Measurements from ENCODE around the gene BBS1.

BBS1 gene

GRCh38 chr11:66568124-66568916 is 57.9 kb downstream of the BBS1 start, which contains the start of gene CTSF:
Gene CTSF (minus strand): TSS chr11:66568606. CDS start chr11:66568486, 120 bp downstream.
- POLR2A ChIA-PET: interaction anchor here (0.6 to 1.1 kb wide), 2 partner anchors 22 to 102 kb away, joined by 3 to 4 read pairs; partner anchors contain the start of gene ZDHHC24
- Histone ChIP-seq H3K9me3 (ENCODE audit: control insufficient read depth, insufficient read depth, low read depth, low read length) (no peaks in the 10 kb centered on the region), H3K4me3 (ENCODE audit: low read depth, low read length) (no peak within 1 kb of the TSS), H3K4me1 (ENCODE audit: control insufficient read depth, insufficient read depth, low read length) (no peaks in the 10 kb centered on the region), H3K36me3 (ENCODE audit: control insufficient read depth in 2 of 2, insufficient read depth in 1 of 2, low read length in 2 of 2) (no peaks in the 10 kb centered on the region), H3K27ac (ENCODE audit: extremely low read depth, low read depth, low read length) (no peak within 1 kb of the TSS)
- CTCF ChIA-PET: interaction anchor here (0.6 to 1.1 kb wide), 2 partner anchors 110 to 160 kb away, joined by 3 to 4 read pairs; no protein-coding TSS in a partner anchor
- TF ChIP-seq ZNF777 (tag by site-specific recombination; IDR thresholded peaks at IDR 0.05; ENCODE audit: borderline replicate concordance): no peak
- no peak for TF ChIP-seq YY1 (tag by site-specific recombination; IDR thresholded peaks at IDR 0.05)
- TF ChIP-seq, protein P1, sequence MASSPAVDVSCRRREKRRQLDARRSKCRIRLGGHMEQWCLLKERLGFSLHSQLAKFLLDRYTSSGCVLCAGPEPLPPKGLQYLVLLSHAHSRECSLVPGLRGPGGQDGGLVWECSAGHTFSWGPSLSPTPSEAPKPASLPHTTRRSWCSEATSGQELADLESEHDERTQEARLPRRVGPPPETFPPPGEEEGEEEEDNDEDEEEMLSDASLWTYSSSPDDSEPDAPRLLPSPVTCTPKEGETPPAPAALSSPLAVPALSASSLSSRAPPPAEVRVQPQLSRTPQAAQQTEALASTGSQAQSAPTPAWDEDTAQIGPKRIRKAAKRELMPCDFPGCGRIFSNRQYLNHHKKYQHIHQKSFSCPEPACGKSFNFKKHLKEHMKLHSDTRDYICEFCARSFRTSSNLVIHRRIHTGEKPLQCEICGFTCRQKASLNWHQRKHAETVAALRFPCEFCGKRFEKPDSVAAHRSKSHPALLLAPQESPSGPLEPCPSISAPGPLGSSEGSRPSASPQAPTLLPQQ (tag by site-specific recombination; IDR thresholded peaks at IDR 0.05): no peak
- TF ChIP-seq, protein P2, sequence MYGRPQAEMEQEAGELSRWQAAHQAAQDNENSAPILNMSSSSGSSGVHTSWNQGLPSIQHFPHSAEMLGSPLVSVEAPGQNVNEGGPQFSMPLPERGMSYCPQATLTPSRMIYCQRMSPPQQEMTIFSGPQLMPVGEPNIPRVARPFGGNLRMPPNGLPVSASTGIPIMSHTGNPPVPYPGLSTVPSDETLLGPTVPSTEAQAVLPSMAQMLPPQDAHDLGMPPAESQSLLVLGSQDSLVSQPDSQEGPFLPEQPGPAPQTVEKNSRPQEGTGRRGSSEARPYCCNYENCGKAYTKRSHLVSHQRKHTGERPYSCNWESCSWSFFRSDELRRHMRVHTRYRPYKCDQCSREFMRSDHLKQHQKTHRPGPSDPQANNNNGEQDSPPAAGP (tag by site-specific recombination; IDR thresholded peaks at IDR 0.05): no peak
- no peak for TF ChIP-seq REPIN1 (tag by site-specific recombination; IDR thresholded peaks at IDR 0.05; ENCODE audit: low read depth)
- TF ChIP-seq, protein P3, sequence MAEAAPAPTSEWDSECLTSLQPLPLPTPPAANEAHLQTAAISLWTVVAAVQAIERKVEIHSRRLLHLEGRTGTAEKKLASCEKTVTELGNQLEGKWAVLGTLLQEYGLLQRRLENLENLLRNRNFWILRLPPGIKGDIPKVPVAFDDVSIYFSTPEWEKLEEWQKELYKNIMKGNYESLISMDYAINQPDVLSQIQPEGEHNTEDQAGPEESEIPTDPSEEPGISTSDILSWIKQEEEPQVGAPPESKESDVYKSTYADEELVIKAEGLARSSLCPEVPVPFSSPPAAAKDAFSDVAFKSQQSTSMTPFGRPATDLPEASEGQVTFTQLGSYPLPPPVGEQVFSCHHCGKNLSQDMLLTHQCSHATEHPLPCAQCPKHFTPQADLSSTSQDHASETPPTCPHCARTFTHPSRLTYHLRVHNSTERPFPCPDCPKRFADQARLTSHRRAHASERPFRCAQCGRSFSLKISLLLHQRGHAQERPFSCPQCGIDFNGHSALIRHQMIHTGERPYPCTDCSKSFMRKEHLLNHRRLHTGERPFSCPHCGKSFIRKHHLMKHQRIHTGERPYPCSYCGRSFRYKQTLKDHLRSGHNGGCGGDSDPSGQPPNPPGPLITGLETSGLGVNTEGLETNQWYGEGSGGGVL (tag by site-specific recombination; IDR thresholded peaks at IDR 0.05): no peak
- no peak for TF ChIP-seq ZNF549 (tag by site-specific recombination; IDR thresholded peaks at IDR 0.05)
- TF ChIP-seq ZNF324 (tag by site-specific recombination; IDR thresholded peaks at IDR 0.05): no peak
- TF ChIP-seq ZNF660 (tag by site-specific recombination; IDR thresholded peaks at IDR 0.05): no peak
- TF ChIP-seq GLIS1 (tag by site-specific recombination; IDR thresholded peaks at IDR 0.05): no peak
- no peak for TF ChIP-seq ZNF112 (tag by site-specific recombination; IDR thresholded peaks at IDR 0.05)
- TF ChIP-seq ZNF140 (tag by site-specific recombination; IDR thresholded peaks at IDR 0.05): no peak
- TF ChIP-seq REST (tag by site-specific recombination; IDR thresholded peaks at IDR 0.05): no peak
- TF ChIP-seq ZIC2 (tag by site-specific recombination; IDR thresholded peaks at IDR 0.05): no peak
- no peak for TF ChIP-seq ZNF341 (tag by site-specific recombination; IDR thresholded peaks at IDR 0.05; ENCODE audit: low read depth)
- TF ChIP-seq IKZF3 (tag by site-specific recombination; IDR thresholded peaks at IDR 0.05): no peak
- TF ChIP-seq ZNF354C (tag by site-specific recombination; IDR thresholded peaks at IDR 0.05; ENCODE audit: borderline replicate concordance, low read depth): no peak
- no peak for TF ChIP-seq ZNF548 (tag by site-specific recombination; IDR thresholded peaks at IDR 0.05)
- no peak for TF ChIP-seq ZNF350 (tag by site-specific recombination; IDR thresholded peaks at IDR 0.05)

All from HEK293 (cell line).